ENCODE results near the gene NKAIN2.
"Not testable (repeated sequence)": the region's sequence is repeated elsewhere in the genome, so short reads cannot be mapped to it uniquely, and the experiment has no call there.

The NKAIN2 gene

DNA sequence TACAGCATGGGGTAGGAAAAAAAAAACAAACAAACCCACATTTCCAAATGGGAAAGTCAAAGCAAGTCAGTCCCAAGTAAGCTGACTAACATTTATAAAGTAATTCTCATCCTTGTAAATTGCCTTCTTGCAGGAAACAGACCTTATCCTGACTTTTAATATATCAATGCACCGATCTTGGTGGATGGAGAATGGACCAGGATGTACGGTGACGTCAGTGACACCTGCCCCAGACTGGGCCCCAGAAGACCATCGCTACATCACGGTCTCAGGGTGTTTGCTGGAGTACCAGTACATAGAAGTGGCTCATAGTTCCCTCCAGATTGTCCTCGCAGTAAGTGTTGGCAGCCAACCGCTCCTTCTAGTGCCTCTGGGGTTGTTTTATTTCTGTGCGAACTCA, 854.4 kb downstream of the NKAIN2 start:
- no peak for DNase-seq

DNA sequence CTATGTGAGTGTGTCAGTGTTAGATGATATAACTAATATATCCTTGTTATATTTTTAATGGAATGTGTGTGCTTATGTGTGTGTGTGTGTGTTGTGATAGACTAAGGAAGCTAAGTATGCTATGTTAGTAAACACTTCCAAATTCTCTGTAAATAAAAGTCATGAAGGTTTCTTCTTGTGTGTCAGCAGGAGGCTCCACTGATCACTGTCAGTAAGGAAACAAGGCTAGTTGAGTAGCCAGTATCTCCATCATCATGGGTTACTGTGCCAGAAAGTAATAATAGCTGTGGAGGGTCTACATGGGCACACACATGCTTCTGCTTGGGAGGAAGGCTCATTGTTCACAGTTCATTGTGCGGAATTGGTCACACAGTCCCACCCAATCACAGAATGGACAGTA, 855.8 kb downstream of the NKAIN2 start:
- DNase-seq: no peak

DNA sequence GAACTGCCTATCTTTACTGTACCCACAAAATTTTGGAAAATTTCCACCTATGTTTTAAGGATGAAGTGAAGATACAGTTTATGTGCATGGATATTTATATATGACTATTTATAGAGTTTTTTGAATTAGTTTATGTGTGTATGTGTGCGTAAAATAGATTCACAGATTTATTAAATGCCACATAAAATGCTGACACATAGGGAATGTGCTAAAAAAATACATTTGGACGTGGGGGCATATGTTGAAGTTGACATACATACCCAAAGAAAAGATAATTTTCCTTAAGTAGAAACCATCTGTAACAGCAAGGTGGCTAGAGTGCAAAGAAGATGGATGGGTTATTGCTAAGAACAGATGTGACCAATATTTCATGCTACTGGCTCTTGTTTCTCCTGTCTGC, 856.5 kb downstream of the NKAIN2 start:
- no peak for DNase-seq

DNA sequence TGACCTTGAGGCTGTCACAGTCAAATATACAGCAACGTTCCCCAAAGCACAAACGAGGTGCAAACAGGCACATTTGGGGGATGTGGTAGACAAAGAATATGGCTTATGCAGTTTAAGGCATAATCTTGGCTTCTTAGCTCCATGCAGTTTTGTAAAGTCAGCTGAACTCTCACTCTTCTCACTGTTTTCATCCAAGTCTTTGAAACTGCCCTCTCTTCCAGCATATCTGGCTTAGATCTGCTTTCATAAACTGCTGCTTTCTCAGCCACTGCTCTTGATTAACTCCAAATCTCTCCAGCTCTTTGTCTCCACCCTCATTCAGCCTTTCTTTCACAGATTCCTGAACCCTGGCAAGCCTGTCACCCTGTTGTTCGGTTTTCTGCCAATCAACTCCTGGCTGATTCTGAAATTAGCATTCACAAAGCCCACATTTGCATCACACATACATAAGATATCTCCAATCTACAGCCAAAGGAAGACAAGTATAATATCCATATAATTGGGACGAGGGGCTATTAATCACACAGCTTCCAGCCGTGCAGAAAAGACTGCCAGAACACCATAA, 857.5 kb downstream of the NKAIN2 start:
- no peak for DNase-seq

DNA sequence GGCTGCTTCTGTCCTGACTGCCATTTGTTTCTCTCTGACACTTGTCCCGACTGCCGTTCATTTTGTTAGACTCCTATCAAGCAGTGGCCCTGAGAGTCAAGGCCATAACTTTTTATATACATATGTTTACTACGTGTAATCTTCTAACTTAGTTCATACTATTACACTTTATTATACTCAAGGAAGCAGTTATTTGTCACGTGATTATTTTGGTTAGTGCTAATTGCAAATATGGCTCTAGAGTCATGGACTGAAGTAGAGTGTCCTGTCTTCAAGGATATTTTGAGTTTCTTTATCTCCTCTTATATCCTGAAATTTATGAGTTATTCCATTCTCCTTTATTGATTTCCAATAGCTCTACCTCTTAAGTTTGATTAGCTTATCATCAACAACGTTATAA, 864.4 kb downstream of the NKAIN2 start:
- DNase-seq: no peak

DNA sequence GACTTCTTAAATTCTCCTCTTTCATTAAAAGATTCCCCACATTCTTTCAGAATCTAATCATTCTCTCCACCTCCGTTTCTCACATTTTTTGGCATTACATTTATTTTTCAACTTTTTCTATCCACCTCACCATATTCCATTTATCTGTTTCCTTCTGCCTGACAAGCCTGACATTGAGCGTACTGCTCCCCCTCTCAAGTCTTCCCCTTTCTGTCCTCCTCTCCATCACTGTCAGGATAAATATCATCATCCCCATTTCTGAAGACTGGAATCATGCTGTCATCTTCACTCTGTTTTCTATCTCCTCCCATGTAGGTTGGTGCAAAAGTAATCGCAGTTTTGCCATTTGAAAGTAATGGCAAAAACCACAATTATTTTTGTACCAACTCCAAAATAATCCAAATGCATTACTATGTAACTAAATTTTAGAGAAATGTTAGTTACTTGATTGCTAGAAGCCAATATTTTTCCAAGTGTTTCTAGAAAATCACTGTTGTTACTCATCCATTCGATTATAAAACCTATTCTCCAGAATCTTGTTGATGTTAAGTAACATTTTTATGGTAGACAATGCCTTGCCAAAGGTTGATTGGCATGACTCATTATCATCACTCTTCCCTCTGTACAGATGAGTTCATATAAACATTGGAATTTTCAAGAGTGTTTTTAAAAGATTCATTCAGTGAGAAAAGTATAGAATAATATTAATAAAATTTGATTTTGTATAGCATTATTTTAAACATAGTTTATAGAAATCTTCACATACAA, 866.2 kb downstream of the NKAIN2 start:
- no peak for DNase-seq

DNA sequence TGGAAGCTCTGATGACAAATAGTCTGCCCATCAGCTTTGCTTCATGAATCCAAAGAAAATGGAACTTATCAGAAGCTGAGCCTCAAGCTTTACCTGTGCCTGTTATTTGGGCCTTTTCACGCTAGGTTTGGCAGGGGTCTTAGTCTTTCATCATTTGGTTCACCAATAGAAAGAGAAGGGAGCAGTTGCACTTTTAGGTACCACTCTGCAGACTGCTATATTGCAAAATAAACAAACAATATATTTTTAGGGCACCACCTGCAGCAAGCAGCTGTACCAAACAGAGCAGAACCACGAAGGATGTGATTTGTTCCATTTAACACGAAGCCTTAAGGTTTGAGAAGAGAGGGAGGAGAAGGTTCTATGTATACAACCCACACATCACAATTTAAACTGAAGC, 867.1 kb downstream of the NKAIN2 start:
- DNase-seq: no peak

DNA sequence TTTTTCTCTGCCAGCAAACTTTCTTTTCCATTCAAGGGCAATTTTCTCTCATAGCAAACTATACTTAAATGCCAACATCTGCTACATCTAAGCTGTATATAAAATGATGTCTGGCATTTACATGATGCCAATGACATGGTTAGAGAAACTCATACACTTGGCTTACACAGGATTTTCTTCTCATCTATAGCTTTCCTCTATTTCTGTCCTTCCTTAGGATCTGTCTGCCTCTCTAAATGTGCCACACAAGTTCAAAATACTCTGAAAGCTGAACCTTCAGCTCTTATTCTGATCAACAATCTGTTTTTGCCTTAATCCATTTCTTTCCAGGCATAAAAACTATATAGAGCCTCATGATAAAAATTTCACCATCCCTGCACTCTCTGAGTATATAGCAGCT, 867.7 kb downstream of the NKAIN2 start:
- DNase-seq: no peak

DNA sequence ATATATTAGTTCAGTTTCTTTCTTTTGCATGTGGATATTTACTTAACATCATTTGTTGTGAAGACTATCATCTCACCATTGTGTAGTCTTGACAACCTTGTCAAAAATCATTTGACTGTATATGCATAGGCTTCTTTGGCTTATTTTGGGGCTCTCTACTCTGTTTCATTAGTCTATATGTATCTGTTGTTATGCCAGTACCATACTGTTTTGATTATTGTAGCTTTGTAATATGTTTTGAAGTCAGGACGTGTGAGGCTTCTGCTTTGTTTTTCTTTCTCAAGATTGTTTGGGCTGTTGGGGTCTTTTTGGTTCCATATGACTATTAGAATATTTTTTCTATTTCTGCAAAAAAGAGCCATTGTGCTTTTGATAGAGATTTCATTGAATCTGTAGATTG, 870.4 kb downstream of the NKAIN2 start:
- no peak for DNase-seq

DNA sequence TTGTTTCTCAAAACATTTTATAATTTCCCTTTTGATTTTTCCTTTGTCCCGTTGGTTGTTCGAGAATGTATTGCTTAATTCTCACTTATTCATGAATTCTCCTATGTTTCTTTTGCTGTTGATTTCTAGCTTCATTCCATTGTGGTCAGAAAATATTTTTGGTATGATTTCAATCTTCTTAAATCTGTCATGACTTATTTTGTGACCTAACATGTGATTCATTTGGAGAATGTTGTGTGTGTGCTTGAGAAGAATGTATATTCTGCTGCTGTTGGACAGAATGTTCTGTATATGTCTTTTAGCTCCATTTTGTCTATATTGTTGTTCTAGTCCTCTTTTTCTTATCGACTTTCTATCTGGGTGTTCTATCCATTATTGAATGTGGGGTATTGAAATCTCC, 872.4 kb downstream of the NKAIN2 start:
- DNase-seq: no peak

DNA sequence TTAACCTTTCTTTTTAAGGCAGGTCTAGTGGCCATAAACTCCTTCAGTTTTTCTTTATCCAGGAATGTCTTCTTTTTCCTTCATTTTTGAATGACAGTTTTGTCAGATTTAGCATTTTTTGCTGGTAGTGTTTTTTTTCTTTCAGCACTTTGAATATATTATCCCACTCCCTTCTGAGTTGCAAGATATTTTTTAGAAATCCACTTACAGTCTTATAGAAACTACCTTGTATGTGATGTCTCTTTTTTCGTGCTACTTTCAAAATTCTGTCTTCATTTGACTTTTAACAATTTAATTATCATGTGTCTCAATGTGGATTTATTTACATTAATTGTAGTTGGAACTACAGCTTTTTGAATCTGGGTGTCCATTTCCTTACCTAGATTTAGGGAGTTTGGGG, 874.2 kb downstream of the NKAIN2 start:
- no peak for DNase-seq

DNA sequence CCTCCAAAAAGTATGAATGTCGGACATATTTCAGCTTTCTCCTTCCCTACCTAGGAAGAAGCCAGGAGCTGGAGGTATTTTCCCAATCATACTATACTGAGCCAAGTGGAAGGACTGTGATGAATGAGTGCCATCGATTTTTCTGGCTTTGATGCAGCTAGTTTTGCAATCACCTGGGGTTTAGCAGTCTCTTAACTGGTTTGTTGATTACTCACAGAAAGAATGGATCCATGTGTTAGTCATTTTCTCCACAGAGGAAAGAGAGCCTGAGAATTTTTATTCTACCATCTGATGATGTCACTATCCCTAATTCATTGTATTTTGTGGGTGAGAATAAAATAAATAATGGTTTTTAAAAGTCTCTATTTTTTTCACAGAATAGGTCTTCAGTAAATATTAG, 875.7 kb downstream of the NKAIN2 start:
- DNase-seq: no peak

DNA sequence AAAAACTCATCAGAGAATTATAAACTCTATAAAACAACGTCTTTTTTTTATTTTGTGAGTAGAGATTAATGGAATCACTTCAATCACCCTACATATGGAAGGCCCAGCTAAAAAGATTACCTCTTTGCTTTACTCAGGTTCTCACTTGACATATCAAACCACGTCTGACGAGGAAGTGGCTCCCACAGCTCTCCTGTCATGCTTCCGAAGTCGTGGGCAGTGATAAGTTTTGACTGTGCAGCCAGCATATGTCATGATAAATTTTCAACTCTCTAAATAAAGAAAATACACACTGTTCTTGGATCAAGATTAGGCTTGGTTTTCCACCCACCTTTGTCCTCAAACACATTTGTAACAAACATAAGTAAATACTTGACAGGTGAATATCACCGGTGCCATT, 879.1 kb downstream of the NKAIN2 start:
- DNase-seq: no peak

DNA sequence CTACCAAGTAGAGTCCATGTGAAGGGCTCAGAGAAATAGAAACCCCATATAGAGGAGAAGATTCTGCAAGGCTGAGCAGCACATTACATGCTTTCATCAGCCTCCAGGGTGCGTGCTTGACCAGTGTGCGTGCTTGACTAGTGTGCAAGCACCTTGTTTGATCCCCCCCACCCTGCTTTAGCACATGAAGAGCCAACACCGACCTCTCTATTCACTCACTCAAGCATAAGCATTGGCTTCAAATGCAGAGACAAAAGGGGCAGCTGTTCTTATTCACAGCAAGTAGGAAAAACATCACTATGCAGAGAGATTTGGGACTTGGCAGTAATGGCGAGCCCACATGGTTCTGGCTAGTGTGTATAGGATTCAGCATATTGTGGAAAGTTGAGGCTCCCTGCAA, 879.8 kb downstream of the NKAIN2 start:
- DNase-seq: no peak

DNA sequence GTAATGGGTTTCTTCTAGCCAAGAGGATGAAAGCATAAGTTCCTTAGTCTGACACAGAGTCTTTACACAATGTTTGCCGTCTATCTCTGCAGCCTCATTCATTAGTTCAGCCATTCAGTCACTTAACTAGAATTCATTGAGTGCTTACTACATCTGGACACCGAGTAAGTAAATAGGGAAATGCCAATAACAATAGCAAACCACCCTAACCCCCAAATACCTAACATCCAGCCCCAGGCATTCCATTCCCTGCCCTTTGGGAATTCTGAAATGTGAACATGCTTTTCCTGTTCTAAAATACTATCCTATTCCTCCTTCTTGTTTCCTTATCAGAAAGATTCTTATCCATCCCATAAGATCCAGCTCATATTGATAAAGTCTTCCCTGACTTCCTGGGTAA, 881.0 kb downstream of the NKAIN2 start:
- DNase-seq: no peak

DNA sequence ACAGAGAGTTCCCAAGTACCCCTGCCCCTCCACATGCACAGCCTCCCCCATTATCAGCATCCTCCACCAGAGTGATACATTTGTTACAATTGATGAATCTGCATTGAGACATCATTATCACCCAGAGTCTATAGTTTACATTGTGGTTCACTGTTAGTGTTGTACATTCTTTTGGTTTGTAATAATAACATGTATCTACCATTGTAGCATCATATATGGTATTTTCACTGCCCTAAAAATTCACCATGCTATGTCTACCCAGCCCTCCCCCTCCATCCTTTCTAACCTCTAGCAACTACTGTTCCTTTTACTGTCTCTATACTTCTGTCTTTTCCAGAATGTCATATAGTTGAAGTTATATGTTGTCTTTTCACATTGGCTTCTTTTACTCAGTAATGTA, 884.7 kb downstream of the NKAIN2 start:
- DNase-seq: no peak

DNA sequence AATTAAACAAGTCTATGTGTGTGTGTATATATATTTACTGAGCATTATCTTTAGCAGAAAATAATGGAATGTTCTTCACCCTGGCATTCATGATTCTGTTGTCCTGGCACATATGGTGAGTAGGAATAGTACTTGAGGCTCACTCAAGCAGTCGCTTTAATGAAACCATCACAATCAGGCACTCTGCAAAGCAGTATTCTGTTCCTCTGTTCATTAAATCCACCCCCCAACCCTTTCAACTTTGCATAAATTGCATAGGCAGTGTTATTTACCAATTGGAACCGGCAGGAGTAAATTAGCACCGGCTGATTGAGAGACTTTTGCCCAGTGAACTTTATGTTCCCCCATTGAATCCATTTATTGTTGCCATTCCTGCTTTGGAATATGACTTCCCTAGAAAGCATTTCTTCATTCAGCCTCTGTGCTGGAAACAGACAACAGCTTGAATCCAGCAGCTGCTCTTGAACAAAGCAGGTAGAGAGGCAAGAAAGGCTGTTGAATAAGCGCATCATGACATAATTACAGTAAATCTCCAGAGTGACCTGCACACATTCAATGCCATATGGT, 890.6 kb downstream of the NKAIN2 start:
- DNase-seq: no peak

DNA sequence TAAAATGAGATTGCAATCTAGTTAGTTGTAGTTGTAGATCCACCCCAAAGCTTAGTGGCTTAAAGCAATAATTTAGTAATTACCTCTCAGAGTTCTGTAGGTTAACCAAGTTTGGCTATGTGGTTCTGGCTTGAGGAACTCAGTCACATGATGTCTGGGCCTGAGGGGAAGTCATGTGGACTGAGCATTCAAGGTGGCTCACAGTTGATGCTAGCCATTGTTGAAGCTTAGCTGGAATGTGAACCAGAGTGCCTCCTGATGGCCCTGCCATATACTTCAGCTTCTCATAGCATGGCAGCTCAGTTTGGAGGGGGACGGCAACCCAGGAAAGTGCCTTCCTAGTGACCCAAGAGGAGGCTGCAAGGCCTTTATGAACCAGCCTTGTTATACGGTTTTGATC, 895.4 kb downstream of the NKAIN2 start:
- no peak for DNase-seq

DNA sequence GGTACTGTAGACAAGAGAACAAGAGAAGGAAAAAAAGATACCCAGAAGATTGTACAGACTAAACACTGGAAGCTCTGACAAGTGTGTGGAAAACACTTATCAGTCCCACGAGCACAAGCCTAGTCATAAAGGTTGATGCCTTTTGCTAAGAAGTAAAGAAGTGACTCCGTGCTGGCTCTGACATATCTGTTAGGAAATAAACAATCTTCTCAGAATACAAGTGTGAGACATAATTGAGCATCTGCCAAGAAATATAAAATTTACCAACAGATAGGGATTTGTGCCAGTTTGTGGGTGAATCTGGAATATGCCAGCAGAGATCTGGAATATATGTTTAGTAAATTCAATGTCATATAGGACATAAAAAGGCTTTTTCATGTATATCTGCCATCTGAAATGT, 899.9 kb downstream of the NKAIN2 start:
- DNase-seq: no peak

DNA sequence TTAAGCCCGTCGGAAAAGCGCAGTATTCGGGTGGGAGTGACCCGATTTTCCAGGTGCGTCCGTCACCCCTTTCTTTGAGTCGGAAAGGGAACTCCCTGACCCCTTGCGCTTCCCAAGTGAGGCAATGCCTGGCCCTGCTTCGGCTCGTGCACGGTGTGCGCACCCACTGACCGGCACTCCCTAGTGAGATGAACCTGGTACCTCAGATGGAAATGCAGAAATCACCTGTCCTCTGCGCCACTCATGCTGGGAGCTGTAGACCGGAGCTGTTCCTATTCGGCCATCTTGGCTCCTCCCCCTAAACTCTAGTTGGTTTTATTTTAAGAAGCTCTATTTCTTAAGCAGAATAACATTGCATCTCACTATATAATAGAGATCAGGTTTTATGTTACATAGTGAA, 908.9 kb downstream of the NKAIN2 start:
- not testable (repeated sequence) for DNase-seq

DNA sequence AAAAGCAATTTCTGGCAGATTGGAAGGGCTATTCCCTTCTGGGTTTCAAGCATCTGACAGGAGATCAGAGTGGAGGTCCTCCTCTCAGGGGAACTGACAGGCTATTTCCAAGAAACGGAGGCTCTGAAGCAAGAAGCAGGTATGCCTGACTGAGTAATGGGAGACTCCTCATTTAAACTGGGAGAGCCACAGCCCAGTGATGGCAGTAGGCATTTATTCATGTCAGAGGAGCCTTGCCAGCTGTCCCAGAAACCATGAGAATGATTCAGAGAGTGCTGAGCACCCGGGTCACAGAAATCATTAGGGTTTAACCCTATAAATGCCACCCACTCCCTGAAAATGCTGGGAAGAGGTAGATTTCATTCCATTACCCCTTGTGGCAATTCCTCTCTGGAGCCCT, 911.1 kb downstream of the NKAIN2 start:
- DNase-seq: no peak

DNA sequence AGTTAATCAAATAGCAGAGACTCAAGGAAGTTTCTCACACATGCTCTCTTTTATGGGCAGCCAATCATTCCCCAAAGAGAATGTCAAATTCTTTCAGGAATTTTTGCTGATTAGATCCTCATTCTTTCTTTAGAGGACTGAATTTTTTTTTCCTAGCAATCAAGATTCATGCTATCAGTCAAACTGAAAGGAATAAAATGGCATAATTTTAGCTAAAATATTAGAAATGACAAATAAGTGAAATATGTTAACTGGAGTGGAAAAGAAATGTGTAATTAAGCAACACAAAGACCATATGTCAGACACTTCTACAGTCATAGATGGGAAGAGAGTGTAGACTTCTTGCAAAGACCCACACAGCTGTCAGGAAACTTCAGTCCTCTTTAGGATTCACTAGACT, 916.2 kb downstream of the NKAIN2 start:
- no peak for DNase-seq

DNA sequence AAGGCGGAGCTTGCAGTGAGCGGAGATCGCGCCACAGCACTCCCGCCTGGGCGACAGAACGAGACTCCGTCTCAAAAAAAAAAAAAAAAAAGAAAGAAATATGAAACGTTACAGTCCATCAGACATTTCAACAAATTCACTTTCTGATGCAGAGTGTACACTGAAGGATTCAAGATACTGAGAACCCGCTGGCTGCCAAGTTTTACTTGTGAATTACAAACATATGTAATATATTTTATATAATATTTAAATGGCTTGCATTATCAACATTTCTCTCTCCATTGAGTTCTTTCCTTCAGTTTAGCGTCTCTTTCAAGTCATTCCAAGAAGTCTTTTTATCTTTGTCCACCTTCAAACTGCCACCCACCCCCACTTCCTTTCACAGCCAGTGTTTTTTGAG, 917.7 kb downstream of the NKAIN2 start:
- DNase-seq: no peak

DNA sequence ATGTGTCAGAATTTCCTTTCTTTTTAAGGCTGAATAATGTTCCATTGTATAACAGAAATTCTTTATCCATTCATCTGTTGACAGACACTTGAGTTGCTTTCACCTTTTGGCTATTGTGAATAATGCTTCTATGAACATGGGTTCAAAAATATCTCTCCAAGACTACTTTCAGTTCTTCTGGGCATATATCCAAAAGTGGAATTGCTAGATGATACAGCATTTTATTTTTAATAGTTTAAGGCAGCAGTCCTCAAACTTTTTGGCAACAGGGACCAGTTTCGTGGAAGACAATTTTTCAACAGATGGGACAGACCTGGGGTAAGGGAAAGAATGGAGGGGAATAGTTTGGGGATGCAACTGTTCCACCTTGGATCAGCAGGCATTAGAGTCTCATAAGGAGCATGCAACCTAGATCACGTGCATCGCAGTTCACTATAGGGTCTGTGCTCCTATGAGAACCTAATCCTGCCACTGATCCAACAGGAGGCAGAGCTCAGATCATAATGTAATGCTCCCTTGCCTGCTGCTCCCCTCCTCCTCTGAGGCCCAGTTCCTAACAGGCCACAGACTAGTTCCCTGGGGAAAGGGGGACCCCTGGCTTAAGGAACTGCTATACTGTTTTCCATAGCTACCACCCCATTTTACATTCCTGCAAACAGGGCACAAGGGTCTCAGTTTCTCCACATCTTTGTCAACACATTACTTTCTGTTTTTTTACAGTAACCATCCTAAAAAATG, 918.6 kb downstream of the NKAIN2 start:
- DNase-seq: no peak

Measured in stimulated activated CD4-positive, alpha-beta T cell treated with anti-CD3 and anti-CD28 coated beads, Interleukin-4, amount 100 ng/mL, for 4 hours (primary cell).